Activated CD4-positive, alpha-beta T cell treated with anti-CD3 and anti-CD28 coated beads, Interleukin-2, Interleukin-4, amounts not matched to agents 100 ng/mL and 50 ng/mL, durations not matched to agents 16 hours and 8 hours (primary cell): Measurements from ENCODE around the gene LORICRIN.

Experiments used
- DNase-seq: peaks from one replicate; pipeline ENCODE4 v3.0.0-alpha.2; 2020; ENCODE audit warnings: low spot score

Gene LORICRIN

DNA sequence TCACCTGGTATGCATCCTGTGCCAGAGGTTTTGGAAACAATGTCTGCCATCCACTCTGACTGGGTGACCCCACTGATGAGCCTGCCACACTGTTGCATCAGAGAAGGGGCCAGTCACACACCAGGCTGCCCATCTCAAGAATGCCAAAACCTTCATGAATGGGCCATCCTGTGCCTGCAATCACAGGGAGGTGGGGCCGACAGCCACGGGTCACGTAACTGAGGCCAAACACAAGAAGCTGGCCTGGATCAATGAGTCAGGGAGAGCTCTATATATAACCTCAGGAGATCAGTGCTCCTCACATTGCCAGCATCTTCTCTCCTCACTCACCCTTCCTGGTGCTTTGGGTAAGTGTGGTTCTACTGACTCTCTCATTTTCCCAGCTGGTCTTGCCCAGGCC is at the start of gene LORICRIN:
Gene LORICRIN (plus strand): TSS at position 301 of the 400 bp plus-strand sequence. CDS start 1,263 bp downstream, outside the sequence.
- DNase-seq = no peak

- no peak for DNase-seq
Observed at GRCh38 chr1:153210206-153210605, 49.3 kb upstream of the LORICRIN start.

- no peak for DNase-seq
Observed at GRCh38 chr1:153212201-153212600, 47.3 kb upstream of the LORICRIN start.

DNA sequence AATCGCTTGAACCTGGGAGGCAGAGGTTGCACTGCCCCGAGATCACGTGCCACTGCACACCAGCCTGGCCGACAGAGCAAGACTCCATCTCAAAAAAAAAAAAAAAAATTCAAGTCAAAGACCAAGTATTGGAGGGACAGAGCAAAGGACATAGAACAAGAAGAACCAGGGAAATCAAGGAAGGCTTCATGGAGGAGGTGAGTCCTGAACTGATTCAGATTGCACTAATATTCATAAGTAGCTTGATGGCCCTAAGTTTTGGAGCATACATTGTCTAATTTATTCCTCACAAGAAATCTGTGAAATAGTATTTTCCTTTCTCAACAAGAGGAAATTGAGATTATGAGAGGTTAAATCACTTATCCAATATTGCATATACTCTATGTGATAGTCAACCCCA is 46.0 kb upstream of the LORICRIN start:
- DNase-seq = no peak

- DNase-seq = no peak
Observed at GRCh38 chr1:153217212-153217611, 42.3 kb upstream of the LORICRIN start, which contains the start of gene PRR9. TSS of gene PRR9 (plus strand) at chr1:153217584. CDS start at chr1:153218145, 561 bp downstream.

DNA sequence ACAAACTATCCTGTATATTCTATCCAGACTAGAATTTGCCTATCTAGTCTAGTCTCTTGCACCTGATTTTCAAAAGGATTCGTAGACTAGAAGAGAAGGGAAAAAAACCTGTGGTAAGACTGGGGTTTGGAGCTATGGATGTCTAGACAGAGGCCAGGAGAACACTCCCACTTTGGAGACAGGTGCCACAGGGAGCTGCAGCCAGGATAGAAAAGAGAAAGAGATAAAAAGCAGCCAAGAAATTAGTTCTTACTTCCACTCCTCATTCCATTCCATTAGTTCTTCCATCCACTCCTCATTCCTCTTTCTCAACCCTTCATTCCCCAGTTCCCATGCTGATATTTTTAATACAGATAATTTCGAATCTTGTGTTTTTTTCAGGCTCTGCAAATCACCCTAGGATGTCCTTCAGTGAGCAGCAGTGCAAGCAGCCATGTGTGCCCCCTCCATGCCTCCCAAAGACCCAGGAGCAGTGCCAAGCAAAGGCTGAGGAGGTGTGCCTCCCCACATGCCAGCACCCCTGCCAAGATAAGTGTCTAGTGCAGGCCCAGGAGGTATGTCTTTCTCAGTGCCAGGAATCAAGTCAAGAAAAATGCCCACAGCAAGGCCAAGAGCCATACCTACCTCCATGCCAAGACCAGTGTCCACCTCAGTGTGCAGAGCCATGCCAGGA is 41.6 kb upstream of the LORICRIN start:
- DNase-seq = no peak

GRCh38 chr1:153220606-153221303 is 38.7 kb upstream of the LORICRIN start:
- DNase-seq = no peak

GRCh38 chr1:153223040-153223891 is 36.2 kb upstream of the LORICRIN start:
- DNase-seq = peak; percentile 57

DNA sequence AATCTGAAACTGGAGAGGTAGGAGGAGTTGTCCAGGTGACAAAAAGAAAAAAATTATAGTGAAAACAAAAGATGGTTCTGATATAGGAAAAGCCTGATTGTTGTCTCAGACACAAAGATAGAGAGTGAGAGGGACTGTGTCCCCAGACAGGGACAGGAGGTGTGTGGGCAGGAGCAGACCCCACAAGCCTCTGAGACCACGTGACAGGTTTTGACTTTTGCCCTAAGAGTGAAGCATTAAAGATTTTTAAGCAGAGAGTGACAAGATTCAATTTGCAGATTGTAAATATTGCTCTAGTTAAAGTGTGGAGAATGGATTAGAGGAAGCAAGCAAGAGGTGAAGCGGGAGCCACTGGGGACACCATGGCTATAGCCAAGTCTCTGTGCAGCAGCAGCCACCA is 31.7 kb upstream of the LORICRIN start:
- no peak for DNase-seq

DNA sequence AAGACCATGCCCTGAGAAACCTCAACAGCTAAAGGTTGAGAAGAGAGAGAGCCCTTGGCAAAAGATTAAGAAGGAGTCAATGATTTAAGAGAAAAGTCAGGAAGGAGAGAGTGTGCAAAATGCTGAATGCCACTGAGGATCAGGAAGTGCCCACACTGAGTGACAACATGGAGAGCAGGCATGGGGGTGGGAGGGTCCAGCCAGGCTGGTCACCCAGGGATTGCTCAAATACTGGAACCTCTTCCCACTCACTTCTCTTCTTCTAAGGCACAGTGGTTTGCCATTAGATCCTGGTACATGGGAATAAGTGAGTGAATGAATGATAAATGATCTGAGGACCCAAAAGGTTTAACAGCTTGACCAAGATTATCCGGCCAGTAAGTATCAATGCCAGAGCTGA is 31.0 kb upstream of the LORICRIN start:
- no peak for DNase-seq

DNA sequence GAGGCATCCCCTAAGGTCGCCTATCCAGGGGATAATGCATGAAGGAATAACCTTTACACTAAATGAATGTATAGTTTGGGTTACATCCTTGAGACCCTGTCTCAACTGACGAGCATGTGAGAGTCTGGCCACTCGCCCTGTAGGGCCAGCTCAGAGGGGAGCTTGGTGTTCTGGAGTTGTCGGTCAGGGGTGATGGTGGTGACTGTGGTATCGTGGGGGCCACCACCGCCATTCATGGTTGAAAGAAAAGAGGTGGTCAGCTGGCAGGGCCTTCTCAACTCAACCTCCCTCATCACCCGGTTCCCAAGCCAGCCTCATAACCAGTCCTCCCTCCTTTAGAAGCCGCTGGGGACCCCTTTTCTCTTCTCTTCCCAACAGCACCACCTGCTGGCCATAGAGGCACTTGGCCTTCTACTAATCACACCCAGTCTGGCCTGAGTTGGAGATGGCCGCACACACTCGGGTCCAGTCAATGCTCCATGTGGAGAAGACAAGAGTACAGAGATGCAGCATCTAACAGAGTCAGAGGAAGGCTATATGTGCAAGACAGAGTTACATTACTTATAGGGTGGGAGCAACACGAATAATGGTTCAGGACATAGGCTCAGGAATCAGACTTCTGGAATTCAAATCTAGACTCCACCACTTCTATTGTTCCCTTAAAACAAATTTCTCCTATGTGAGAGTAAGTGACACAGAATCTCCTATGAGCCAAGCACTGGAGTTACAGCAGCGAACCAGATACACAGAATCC is 30.2 kb upstream of the LORICRIN start:
- DNase-seq = peak; percentile 18

DNA sequence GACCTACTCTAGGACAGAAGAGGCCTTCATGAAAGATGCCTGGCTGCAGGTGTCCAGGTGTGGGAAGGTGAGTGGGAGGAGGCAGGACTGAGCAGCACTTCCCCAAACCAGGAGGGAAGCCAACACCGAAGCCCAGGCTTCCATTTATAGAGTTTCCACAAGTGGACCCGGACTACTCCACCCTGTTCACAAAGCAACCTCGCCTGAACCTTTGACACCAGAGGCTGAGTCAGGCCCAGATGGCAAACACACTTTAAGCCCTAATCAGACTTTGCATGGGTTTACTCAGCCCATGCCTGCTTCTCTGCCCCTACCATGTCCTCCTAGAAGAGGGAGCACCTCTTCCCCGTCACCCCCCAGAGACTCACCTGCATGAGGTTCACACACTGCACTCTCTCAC is 28.1 kb upstream of the LORICRIN start:
- no peak for DNase-seq

GRCh38 chr1:153231785-153232184 is 27.7 kb upstream of the LORICRIN start:
- DNase-seq = no peak

- no peak for DNase-seq
Observed at GRCh38 chr1:153232553-153232952, 26.9 kb upstream of the LORICRIN start.

- no peak for DNase-seq
Observed at GRCh38 chr1:153233448-153233847, 26.0 kb upstream of the LORICRIN start.

DNA sequence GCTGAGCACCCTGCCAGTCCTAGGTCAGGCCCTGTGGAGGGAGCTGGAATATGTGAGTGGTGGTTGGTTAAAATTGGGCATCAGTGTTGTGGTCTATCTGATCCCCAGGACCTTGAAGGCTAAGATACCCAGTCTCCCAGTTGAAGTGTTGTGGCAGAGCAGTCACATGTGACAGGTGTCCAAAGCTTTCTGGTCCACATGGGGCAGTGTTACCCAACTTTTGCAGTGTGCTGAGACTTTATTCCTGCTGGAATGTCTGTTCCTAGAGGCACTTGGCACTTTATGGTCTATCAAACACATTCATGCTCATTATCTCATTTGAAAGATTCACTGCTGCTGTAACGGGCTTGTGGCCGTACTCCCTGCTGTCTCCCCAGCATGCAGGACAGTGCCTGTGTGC is 21.0 kb upstream of the LORICRIN start:
- DNase-seq = no peak

GRCh38 chr1:153242160-153242559 is 17.3 kb upstream of the LORICRIN start:
- DNase-seq = no peak

GRCh38 chr1:153245466-153245865 is 14.0 kb upstream of the LORICRIN start:
- DNase-seq = no peak

- DNase-seq = no peak
Observed at GRCh38 chr1:153246018-153246417, 13.5 kb upstream of the LORICRIN start.

- no peak for DNase-seq
Observed at GRCh38 chr1:153246825-153247224, 12.7 kb upstream of the LORICRIN start.

DNA sequence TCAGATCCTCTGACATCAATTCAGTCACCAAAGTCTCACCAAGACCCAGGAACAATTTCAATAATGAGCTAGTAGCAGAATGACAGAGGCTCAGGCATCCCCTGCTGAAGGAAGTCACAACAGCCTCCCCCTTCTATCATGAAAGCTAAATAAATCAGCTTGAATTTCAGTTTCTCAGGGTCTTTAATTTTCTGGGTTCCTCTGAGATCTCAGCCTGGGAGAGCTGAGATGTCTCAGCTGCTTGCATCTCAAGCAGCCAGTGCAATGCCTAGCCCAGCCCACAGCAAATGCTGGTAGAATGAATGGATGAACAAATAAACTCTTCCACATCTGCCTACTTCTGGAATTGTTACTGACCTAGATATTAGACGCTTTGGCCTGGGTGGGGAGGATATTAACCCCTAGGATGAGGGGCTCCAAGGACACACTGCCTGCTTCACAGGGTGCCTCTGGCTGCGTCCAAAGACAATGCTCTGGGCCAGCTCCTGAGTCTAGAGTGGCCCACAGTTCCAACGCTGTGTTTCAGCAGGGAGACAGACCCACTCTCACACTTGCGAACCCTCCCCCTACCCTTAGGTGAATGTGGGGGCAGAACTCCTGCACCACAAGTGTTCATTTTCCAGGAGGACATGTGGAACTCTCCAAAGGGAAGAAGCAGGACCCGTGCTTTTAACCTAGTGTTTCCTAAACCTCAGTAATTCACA is 11.2 kb upstream of the LORICRIN start:
- no peak for DNase-seq
